ENCODE data around the gene ENTHD1.

The ENTHD1 gene

GRCh38 chr22:39733191-39733590 lies 160.4 kb downstream of the ENTHD1 start:
- no peak for DNase-seq (ENCODE audit: low spot score)

- DNase-seq (ENCODE audit: low spot score) = no peak
Measured at GRCh38 chr22:39732625-39733024, 160.9 kb downstream of the ENTHD1 start.

- DNase-seq (ENCODE audit: low spot score) = no peak
Measured at GRCh38 chr22:39731881-39732555, 161.5 kb downstream of the ENTHD1 start.

GRCh38 chr22:39731481-39731880 lies 162.1 kb downstream of the ENTHD1 start:
- no peak for DNase-seq (ENCODE audit: low spot score)

- no peak for DNase-seq (ENCODE audit: low spot score)
Measured at GRCh38 chr22:39729141-39729934, 164.2 kb downstream of the ENTHD1 start.

GRCh38 chr22:39728236-39728860 lies 165.2 kb downstream of the ENTHD1 start:
- no peak for DNase-seq (ENCODE audit: low spot score)

GRCh38 chr22:39727541-39727940 lies 166.0 kb downstream of the ENTHD1 start:
- peak; percentile 5 for DNase-seq (ENCODE audit: low spot score)

- no peak for DNase-seq (ENCODE audit: low spot score)
Measured at GRCh38 chr22:39725351-39726035, 168.1 kb downstream of the ENTHD1 start.

- DNase-seq (ENCODE audit: low spot score) = no peak
Measured at GRCh38 chr22:39724857-39725256, 168.7 kb downstream of the ENTHD1 start.

GRCh38 chr22:39724390-39724789 lies 169.2 kb downstream of the ENTHD1 start:
- DNase-seq (ENCODE audit: low spot score) = no peak

GRCh38 chr22:39723899-39724351 lies 169.6 kb downstream of the ENTHD1 start:
- DNase-seq (ENCODE audit: low spot score) = no peak

- DNase-seq (ENCODE audit: low spot score) = no peak
Measured at GRCh38 chr22:39723463-39723862, 170.1 kb downstream of the ENTHD1 start.

GRCh38 chr22:39722501-39722900 lies 171.1 kb downstream of the ENTHD1 start:
- DNase-seq (ENCODE audit: low spot score) = no peak

GRCh38 chr22:39722032-39722325 lies 171.6 kb downstream of the ENTHD1 start:
- DNase-seq (ENCODE audit: low spot score) = no peak

GRCh38 chr22:39721206-39722031 lies 172.1 kb downstream of the ENTHD1 start:
- no peak for DNase-seq (ENCODE audit: low spot score)

- no peak for DNase-seq (ENCODE audit: low spot score)
Measured at GRCh38 chr22:39719559-39720450, 173.8 kb downstream of the ENTHD1 start.

GRCh38 chr22:39718921-39719475 lies 174.6 kb downstream of the ENTHD1 start:
- no peak for DNase-seq (ENCODE audit: low spot score)

GRCh38 chr22:39718206-39718605 lies 175.4 kb downstream of the ENTHD1 start:
- no peak for DNase-seq (ENCODE audit: low spot score)

GRCh38 chr22:39717099-39717498 lies 176.5 kb downstream of the ENTHD1 start:
- DNase-seq (ENCODE audit: low spot score) = no peak

GRCh38 chr22:39716534-39716933 lies 177.0 kb downstream of the ENTHD1 start:
- DNase-seq (ENCODE audit: low spot score) = no peak
